Adipocyte (in vitro differentiated cells): ENCODE measurements around the gene CLEC2D.

ENCODE experiments used
- DNase-seq: peaks from one replicate; pipeline ENCODE4 v3.0.0-alpha.2; 2015; ENCODE audit warnings: low read depth
- H3K27me3 ChIP-seq: replicated peaks from 2 replicates; pipeline ENCODE4 v1.7.0; 2013; ENCODE audit warnings: mild to moderate bottlenecking, low read length, moderate library complexity; ENCODE audit not compliant: control insufficient read depth, insufficient read depth
- H3K36me3 ChIP-seq: 2 replicates; pipeline ENCODE4 v1.7.0; 2013; ENCODE audit warnings: low read length, mild to moderate bottlenecking, moderate library complexity; ENCODE audit not compliant: control insufficient read depth, insufficient read depth, severe bottlenecking
- H3K4me1 ChIP-seq: 2 replicates; pipeline ENCODE4 v1.7.0; 2013; ENCODE audit warnings: mild to moderate bottlenecking, low read length, moderate library complexity; ENCODE audit not compliant: control insufficient read depth, insufficient read depth
- H3K4me3 ChIP-seq: 2 replicates; pipeline ENCODE4 v1.7.0; 2013; ENCODE audit warnings: mild to moderate bottlenecking, low read length, moderate library complexity
- H3K9ac ChIP-seq: 2 replicates; pipeline ENCODE4 v1.7.0; 2013; ENCODE audit warnings: mild to moderate bottlenecking, low read length, moderate library complexity
- H3K9me3 ChIP-seq: 2 replicates; pipeline ENCODE4 v1.7.0; 2013; ENCODE audit warnings: mild to moderate bottlenecking, low read length, moderate library complexity; ENCODE audit not compliant: control insufficient read depth

The CLEC2D gene, protein sequence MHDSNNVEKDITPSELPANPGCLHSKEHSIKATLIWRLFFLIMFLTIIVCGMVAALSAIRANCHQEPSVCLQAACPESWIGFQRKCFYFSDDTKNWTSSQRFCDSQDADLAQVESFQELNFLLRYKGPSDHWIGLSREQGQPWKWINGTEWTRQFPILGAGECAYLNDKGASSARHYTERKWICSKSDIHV

DNA sequence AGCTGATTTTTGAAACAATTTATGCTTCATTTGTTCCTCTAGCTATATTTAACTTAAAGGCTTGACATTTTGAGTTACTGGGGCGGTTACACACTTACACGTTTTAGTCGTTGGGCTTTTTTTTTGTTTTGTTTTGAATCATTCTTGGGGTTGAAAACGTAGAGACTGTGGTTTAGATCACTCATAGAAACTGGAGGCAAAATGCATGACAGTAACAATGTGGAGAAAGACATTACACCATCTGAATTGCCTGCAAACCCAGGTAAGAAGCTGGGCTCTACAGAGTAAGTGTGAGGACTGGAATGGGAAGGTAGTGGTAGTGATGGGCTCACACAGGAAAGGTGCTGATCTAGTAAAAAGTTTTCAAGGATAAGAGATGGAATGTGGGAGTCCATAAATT, at the start of gene CLEC2D:
CLEC2D (plus strand) TSS at position 180 of the 400 bp plus-strand sequence; CDS start at position 202, 22 bp downstream.
- H3K27me3 ChIP-seq, result no peaks in the 10 kb centered on the region
- H3K36me3 ChIP-seq, result no peaks in the 10 kb centered on the region
- no peak within 1 kb of the TSS for H3K9ac ChIP-seq
- no peaks in the 10 kb centered on the region for H3K9me3 ChIP-seq
- DNase-seq, result no peak
- H3K4me1 ChIP-seq, result peaks cover 23% of the 10 kb centered on the region
- no peak within 1 kb of the TSS for H3K4me3 ChIP-seq

DNA sequence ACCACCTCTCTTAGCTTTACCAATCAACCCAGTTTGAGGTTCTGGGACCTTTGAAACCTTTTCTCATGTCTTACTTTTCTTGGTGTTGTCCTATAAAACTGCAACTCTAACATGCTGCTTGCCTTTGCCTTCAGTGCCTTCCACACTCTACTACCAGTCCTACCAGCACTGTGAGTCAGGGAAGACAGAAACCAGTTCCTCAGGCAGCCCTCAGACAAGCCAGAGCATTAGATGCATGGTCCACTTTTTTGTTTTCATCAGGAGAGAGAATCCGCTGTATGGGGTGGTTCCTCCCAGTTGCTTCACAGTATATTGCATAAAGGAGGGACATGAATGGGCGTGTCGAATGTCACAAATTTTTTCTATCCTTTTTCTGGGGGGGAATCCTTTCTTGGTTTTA, 44.5 kb upstream of the CLEC2D start:
- DNase-seq, result no peak
- H3K4me3 ChIP-seq, result no peak overlapping the region
- H3K4me1 ChIP-seq, result no peaks in the 10 kb centered on the region
- H3K27me3 ChIP-seq, result no peaks in the 10 kb centered on the region
- no peaks in the 10 kb centered on the region for H3K36me3 ChIP-seq
- no peak overlapping the region for H3K9ac ChIP-seq
- H3K9me3 ChIP-seq, result no peaks in the 10 kb centered on the region

DNA sequence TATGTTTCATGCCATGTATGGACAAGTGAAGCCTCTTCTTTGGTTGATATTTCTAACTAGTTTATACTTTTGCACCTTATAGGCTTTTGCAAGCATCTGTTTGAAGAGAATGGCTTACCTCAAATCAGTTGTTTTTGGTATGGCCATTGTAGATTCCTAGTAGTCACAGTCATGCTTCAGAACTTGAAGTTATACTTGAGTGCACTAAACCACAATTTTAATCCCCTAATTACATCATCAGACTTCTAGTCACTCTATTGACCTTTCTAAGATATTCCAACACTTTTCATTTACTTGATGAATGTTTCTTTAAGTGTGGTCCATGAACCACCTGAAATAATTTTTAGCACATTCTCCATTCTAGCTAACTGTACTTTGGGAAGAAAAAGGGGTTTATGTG, 43.2 kb upstream of the CLEC2D start:
- no peak overlapping the region for H3K4me3 ChIP-seq
- H3K27me3 ChIP-seq, result no peaks in the 10 kb centered on the region
- no peak overlapping the region for H3K9ac ChIP-seq
- no peaks in the 10 kb centered on the region for H3K4me1 ChIP-seq
- no peaks in the 10 kb centered on the region for H3K36me3 ChIP-seq
- no peak for DNase-seq
- no peaks in the 10 kb centered on the region for H3K9me3 ChIP-seq

DNA sequence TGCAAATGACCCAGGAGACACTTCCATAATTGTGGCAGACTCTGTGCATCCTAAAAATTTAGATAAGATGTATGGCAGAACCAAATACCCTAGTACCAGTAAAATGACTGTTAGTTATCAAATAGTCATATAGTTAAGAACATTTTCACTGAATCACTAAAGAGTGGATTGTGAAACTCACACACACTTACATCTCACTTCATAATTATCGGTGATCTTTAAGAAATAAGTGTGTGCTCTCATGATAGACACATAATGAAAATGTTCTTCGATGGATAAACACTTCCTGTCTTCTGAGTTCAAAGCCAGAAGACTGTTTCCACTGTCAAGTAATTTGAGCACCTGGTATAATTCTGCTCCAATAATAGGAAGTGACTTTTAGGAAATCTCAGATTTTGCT, 42.7 kb upstream of the CLEC2D start:
- Histone ChIP-seq H3K9ac (no peak overlapping the region), H3K4me1 (no peaks in the 10 kb centered on the region), H3K4me3 (no peak overlapping the region), H3K27me3 (no peaks in the 10 kb centered on the region), H3K9me3 (no peaks in the 10 kb centered on the region), H3K36me3 (no peaks in the 10 kb centered on the region)
- no peak for DNase-seq

DNA sequence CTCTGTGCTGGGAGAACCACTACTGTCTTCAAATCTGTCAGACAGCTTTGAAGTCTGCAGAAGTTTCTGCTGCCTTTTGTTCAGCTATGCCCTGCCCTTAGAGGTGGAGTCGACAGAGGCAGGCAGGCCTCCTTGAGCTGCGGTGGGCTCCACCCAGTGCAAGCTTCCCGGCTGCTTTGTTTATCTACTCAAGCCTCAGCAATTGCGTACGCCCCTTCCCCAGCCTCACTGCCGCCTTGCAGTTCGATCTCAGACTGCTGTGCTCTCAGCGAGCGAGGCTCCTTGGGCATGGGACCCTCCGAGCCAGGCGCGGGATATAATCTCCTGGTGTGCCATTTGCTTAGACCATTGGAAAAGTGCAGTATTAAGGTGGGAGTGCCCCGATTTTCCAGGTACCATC, 36.7 kb upstream of the CLEC2D start:
- H3K36me3 ChIP-seq, result no peaks in the 10 kb centered on the region
- H3K9me3 ChIP-seq, result no peaks in the 10 kb centered on the region
- no peak for DNase-seq
- no peak overlapping the region for H3K9ac ChIP-seq
- H3K4me3 ChIP-seq, result no peak overlapping the region
- no peaks in the 10 kb centered on the region for H3K27me3 ChIP-seq
- H3K4me1 ChIP-seq, result no peaks in the 10 kb centered on the region

DNA sequence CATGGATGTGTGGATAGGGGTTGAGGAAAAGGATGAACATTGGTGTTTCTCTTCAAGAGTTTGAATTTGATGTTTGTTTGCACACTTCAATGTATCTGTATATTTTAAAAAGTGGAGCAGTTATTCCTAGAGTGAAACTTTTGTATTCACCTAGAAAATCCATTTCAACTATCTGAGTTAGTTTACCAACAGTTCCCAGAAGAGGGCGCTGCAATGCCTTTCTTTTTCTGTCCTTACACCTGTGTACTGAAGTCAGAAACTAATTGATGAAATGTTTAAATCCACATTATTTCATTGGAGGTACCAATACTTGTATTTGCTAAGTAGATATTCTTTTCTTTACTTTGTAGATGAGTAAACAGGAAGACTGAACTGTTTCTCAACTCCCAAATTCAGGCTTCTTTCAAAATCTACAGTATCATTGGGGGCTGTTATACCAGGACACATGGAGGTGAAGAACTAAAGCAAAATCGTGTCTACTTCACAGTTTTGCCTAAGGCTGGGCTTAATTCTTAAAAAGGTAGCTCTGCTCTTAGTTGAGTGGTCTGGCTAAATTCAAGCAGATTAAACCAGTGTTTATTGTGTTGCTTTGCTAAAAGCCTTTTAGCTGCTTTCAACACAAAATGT, 35.2 kb upstream of the CLEC2D start:
- DNase-seq, result peak; percentile 81
- Histone ChIP-seq H3K27me3 (no peaks in the 10 kb centered on the region), H3K4me3 (no peak overlapping the region)

DNA sequence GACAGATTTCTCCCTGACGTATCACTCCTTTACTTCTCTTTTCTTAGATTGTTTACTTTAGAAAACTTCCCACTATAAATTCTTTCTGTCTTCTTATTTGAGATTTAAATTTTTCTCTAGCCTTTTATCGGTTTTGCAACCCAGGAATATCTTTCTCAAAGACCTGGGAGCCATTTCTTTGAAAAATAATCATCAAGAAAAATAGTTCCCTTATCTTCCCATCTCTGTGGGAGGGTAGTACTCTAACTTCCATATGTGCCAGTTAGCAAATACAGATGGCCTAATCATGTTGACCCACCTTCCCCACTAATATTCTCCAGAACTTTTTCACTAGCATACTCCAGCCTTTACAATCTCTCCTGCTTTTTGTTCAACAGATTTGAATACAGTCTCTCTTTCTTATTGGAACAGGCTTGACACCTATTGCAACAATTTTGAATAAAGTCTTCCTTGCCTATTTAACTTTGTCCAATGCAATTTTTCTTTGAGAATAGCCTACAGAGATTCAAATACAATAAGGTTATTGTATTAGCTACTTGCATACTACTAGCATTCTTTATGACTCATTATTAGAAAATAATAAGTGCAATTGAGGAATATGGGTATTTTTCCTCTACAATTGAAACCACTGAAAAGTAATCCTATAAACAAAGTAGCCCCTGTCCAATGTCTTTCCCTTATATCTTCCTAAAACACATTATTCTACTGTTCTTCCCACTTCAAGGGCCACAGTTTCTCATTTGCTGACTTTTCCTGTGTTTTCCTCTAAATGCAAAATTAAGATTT, 34.4 kb upstream of the CLEC2D start:
- no peak overlapping the region for H3K9ac ChIP-seq
- no peak for DNase-seq
- H3K4me3 ChIP-seq, result no peak overlapping the region
- no peaks in the 10 kb centered on the region for H3K27me3 ChIP-seq
- no peaks in the 10 kb centered on the region for H3K36me3 ChIP-seq
- H3K9me3 ChIP-seq, result no peaks in the 10 kb centered on the region
- no peaks in the 10 kb centered on the region for H3K4me1 ChIP-seq

More for the DNA sequence above, 35.2 kb upstream of the CLEC2D start:
- Histone ChIP-seq H3K9ac (no peak overlapping the region), H3K36me3 (no peaks in the 10 kb centered on the region), H3K9me3 (no peaks in the 10 kb centered on the region), H3K4me1 (no peaks in the 10 kb centered on the region)

DNA sequence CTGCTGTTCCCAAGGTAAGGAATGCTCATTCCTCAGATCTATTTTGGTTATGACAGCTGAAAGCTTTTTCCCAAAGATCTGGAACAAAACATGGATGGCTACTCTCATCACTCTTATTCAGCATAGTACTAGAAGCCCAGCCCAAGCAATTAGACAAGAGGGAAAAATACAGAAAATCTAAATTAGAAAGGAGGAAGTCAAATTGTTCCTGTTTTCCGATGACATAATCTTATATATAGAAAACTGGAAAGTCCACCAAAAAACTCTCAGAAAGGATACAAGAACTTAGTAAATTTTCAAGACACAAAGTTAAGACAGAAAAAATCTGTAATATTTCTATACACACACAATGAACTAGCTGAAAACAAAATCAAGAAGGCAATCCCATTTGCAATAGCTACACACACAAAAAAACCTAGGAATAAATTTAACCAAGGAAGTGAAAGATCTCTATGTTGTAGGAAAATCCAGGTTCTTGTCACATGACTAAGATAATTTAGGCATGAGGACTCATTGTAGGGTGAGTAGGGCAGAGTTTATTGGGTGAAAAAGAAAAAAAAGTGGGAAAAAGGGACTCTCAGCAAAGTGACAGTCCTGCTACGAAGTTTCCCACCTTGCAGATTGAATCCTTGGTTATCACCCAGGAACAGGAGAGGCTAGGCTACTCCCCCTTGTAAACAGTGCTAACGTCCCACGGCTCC, 33.2 kb upstream of the CLEC2D start:
- DNase-seq, result no peak
- H3K9ac ChIP-seq, result no peak overlapping the region
- no peaks in the 10 kb centered on the region for H3K9me3 ChIP-seq
- no peaks in the 10 kb centered on the region for H3K4me1 ChIP-seq
- H3K4me3 ChIP-seq, result no peak overlapping the region
- no peaks in the 10 kb centered on the region for H3K27me3 ChIP-seq
- no peaks in the 10 kb centered on the region for H3K36me3 ChIP-seq

DNA sequence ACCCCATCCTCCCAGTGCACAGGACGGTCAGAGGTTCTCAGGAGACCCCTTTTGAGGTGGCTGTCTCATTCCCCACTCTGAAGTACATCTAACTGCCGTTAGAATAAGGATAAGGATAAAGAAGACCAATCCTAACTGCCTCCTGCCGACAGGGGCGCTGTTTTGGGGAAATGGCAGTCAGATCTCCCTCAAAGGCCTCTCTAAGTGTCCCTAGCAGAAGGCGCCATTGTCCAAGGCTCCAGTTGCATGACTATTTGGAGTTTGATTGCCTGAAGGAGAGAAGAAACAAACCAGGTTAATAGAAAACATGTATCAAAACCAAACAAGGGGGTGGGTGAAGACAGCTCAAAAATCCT, 32.7 kb upstream of the CLEC2D start:
- H3K9ac ChIP-seq, result no peak overlapping the region
- no peaks in the 10 kb centered on the region for H3K36me3 ChIP-seq
- no peak for DNase-seq
- no peak overlapping the region for H3K4me3 ChIP-seq
- no peaks in the 10 kb centered on the region for H3K9me3 ChIP-seq
- no peaks in the 10 kb centered on the region for H3K4me1 ChIP-seq
- H3K27me3 ChIP-seq, result no peaks in the 10 kb centered on the region

DNA sequence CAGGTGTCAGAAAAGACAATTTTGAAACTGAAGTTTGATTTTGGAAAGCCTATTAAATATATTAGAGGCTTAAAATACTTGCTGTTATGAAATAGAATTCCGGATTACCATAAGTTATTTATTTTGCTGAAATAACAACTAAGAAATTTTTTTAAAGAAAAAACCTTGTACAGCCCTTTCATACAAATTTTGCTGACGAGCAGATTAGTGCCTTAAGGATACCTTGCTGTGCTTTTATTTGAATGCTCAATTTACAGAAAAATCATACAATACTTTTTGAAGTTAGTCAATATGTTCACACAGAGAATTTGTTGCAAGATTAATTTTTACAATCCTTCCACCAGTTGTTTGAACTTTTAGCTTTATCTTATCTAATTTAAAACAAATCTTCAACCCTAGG, 29.5 kb upstream of the CLEC2D start:
- Histone ChIP-seq H3K4me3 (no peak overlapping the region), H3K9me3 (no peaks in the 10 kb centered on the region), H3K36me3 (no peaks in the 10 kb centered on the region), H3K27me3 (no peaks in the 10 kb centered on the region), H3K4me1 (no peaks in the 10 kb centered on the region), H3K9ac (no peak overlapping the region)
- DNase-seq, result no peak

DNA sequence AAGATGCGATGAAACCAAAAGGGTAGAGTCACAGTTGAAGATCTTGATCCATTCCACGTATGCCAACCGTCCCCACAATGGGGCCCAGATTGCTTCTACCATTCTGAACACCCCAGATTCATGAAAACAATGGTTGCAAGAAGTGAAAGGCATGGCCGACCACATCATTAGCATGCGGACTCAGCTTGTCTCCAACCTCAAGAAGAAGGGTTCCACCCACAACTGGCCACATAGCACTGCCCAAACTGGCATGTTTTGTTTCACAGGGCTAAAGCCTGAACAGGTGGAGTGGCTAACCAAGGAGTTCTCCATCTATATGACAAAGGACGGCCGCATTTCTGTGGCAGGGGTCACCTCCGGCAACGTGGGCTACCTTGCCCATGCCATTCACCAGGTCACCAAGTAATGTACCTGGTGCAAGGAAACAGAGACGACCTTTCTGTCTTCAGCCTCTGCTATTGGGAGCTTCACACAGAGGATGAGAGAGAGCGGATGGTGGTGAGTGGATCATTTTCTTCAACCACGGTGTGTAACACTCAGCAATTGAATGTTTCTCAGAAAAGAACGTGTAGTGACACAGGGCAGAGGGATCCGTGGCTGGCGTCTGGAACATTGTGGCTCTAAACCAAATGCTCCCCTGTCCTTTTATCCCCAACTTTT, 26.8 kb upstream of the CLEC2D start:
- Histone ChIP-seq H3K4me3 (no peak overlapping the region), H3K9ac (no peak overlapping the region), H3K9me3 (no peaks in the 10 kb centered on the region), H3K36me3 (no peaks in the 10 kb centered on the region), H3K4me1 (peaks cover 4% of the 10 kb centered on the region), H3K27me3 (no peaks in the 10 kb centered on the region)
- DNase-seq, result no peak
